ENCODE measurements around the gene YEATS4. TPM values are rescaled to one million over a fixed set of nuclear protein-coding genes. Genes with fewer than 3 reads are reported as not detected.

YEATS4 gene
- total and polyA plus RNA-seq, 10 donors: 11.3 to 36.5 (median 16.3) TPM

DNA sequence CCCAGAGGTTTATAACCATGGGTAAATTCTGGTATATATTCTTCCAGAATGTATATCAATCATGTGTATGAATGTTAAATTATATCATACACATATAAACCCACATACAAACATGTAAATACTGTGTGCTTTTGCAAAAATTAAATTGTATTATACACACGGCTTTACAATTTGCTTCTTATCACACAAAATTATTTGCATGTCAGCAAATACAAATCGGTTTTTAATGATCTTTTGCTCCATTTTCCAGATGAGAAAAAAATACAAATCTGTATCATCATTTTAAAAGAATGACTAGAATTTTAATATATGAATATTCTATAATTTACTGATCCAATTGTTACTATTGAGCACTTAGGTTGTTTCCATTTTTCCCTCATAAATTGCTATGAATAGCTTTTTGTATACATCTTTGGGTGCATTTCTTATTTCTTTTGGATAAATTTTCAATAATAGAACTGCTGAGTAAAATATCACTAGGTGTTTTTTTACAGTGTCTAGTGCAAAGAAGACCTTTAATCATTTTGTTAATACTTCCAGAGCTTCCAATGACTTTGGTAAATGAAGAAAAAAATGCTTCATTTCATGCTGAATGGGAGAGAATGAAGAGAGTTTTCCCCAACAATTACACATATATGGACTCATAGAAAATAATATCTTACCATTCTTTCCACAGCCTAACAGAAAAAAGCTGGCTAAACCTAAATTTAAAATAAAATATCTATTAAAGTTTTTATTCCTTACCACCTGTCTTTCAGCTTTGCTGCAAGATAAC lies 7.9 kb upstream of the YEATS4 start:
- Histone ChIP-seq H3K4me3 (peak overlapping the region in 2 of 8 donors; percentile 8 to 35), H3K9me3 (no peaks in the 10 kb centered on the region), H3K27ac (no peak overlapping the region), H3K27me3 (replicated peaks in 1 of 7) (no peaks in the 10 kb centered on the region), H3K36me3 (peaks cover 0 to 26% (median 0%) of the 10 kb centered on the region in 6 donors), H3K4me1 (peaks cover 0 to 25% (median 3%) of the 10 kb centered on the region in 6 donors)
- intact Hi-C loops (cut with DNase I; ENCODE audit: low total_unique reads): no loop called here
- TF ChIP-seq POLR2AphosphoS5 (IDR thresholded peaks at IDR 0.05) (no peak), POLR2A (IDR thresholded peaks at IDR 0.05) (no peak), CTCF (IDR thresholded peaks at IDR 0.05 in 8 of 11, conservative IDR thresholded peaks at IDR 0.05 in 3 of 11) (no peak)
- no peak for DNase-seq
- WGBS, 5 donors: 74 to 92% (median 82%) methylated on average over 2 of the region's 2 CpGs

- no peak for DNase-seq
- intact Hi-C loops (cut with DNase I; ENCODE audit: low total_unique reads): no loop called here
- Histone ChIP-seq H3K27me3 (replicated peaks in 1 of 7) (no peaks in the 10 kb centered on the region), H3K4me1 (peaks cover 0 to 24% (median 8%) of the 10 kb centered on the region in 6 donors), H3K4me3 (peak overlapping the region in 1 of 8 donors; percentile 9), H3K9me3 (no peaks in the 10 kb centered on the region), H3K36me3 (peaks cover 0 to 26% (median 0%) of the 10 kb centered on the region in 6 donors), H3K27ac (no peak overlapping the region)
- WGBS, 5 donors: 82 to 94% (median 87%) methylated on average over 5 of the region's 5 CpGs
- no peak for TF ChIP-seq POLR2A (IDR thresholded peaks at IDR 0.05)
- TF ChIP-seq CTCF (IDR thresholded peaks at IDR 0.05 in 8 of 11, conservative IDR thresholded peaks at IDR 0.05 in 3 of 11): no peak
- no peak for TF ChIP-seq POLR2AphosphoS5 (IDR thresholded peaks at IDR 0.05)
Measured at GRCh38 chr12:69352904-69353303, 6.6 kb upstream of the YEATS4 start.

- TF ChIP-seq POLR2AphosphoS5 (IDR thresholded peaks at IDR 0.05) (no peak), POLR2A (IDR thresholded peaks at IDR 0.05) (no peak)
- no peaks in the 10 kb centered on the region for H3K27me3 ChIP-seq (replicated peaks in 1 of 7)
- WGBS, 5 donors: 60 to 95% (median 83%) methylated on average over 1 of the region's 1 CpG
- intact Hi-C loops (cut with DNase I; ENCODE audit: low total_unique reads): no loop called here
- H3K27ac ChIP-seq: no peak overlapping the region
- peaks cover 0 to 29% (median 10%) of the 10 kb centered on the region in 6 donors for H3K4me1 ChIP-seq
- no peaks in the 10 kb centered on the region for H3K9me3 ChIP-seq
- H3K4me3 ChIP-seq: no peak overlapping the region
- H3K36me3 ChIP-seq: peaks cover 0 to 26% (median 0%) of the 10 kb centered on the region in 6 donors
- DNase-seq: no peak
Measured at GRCh38 chr12:69354172-69354555, 5.4 kb upstream of the YEATS4 start.

- TF ChIP-seq POLR2AphosphoS5 (IDR thresholded peaks at IDR 0.05) (no peak), CTCF (IDR thresholded peaks at IDR 0.05 in 8 of 11, conservative IDR thresholded peaks at IDR 0.05 in 3 of 11) (no peak), POLR2A (IDR thresholded peaks at IDR 0.05) (no peak)
Measured at GRCh38 chr12:69354556-69355187, 4.9 kb upstream of the YEATS4 start.

More at GRCh38 chr12:69354556-69355187, 4.9 kb upstream of the YEATS4 start:
- Histone ChIP-seq H3K27me3 (replicated peaks in 1 of 7) (no peaks in the 10 kb centered on the region), H3K36me3 (peaks cover 0 to 26% (median 0%) of the 10 kb centered on the region in 6 donors), H3K4me3 (no peak overlapping the region), H3K9me3 (no peaks in the 10 kb centered on the region), H3K27ac (no peak overlapping the region), H3K4me1 (peaks cover 0 to 33% (median 12%) of the 10 kb centered on the region in 6 donors)
- 66 to 80% (median 79%) methylated on average over 1 of the region's 1 CpG for WGBS, 5 donors
- no peak for DNase-seq
- intact Hi-C loops (cut with DNase I; ENCODE audit: low total_unique reads): loop anchor here (5.0 kb wide), 1 partner anchor 218 kb away; no protein-coding TSS in a partner anchor
